Measurements from ENCODE around the gene AASS. TPM values are rescaled to one million over a fixed set of nuclear protein-coding genes. Genes with fewer than 3 reads are reported as not detected.
"Not testable (repeated sequence)": the region's sequence is repeated elsewhere in the genome, so short reads cannot be mapped to it uniquely, and the experiment has no call there.

AASS gene
- total RNA-seq, 2 donors from 2014 or later = 60.5 to 99.7 TPM

- Mint-ChIP-seq H3K4me1 (no peaks in the 10 kb centered on the region), H3K4me3 (no peak overlapping the region), H3K36me3 (ENCODE audit: low read depth) (no peaks in the 10 kb centered on the region), H3K9me3 (no peaks in the 10 kb centered on the region), H3K27me3 (ENCODE audit: insufficient read depth) (no peaks in the 10 kb centered on the region), H3K27ac (no peak overlapping the region)
- Histone ChIP-seq H3K27ac (ENCODE audit: low read depth, low read length) (no peak overlapping the region), H3K9ac (ENCODE audit: extremely low read depth, low read length, poor library complexity, severe bottlenecking) (no peak overlapping the region), H3K9me3 (ENCODE audit: control insufficient read depth, low read length) (no peaks in the 10 kb centered on the region), H3K4me1 (ENCODE audit: control insufficient read depth, insufficient read depth, low read length) (no peaks in the 10 kb centered on the region), H3K4me3 (ENCODE audit: low read length) (no peak overlapping the region), H3K36me3 (ENCODE audit: control insufficient read depth, insufficient read depth, low read length) (no peaks in the 10 kb centered on the region), H3K27me3 (ENCODE audit: control insufficient read depth, insufficient read depth, low read length, poor library complexity, severe bottlenecking) (no peaks in the 10 kb centered on the region)
- TF ChIP-seq CTCF (conservative IDR thresholded peaks at IDR 0.05) = no peak
- no peak for DNase-seq
- 39% methylated on average over 1 of the region's 1 CpG; no CpG with 5 or more reads in 1 of the 2 experiments for WGBS, 2 experiments (ENCODE audit: insufficient coverage in 1 of 2, insufficient read length in 1 of 2)
These were observed 38.0 kb upstream of the AASS start for GRCh38 chr7:122182081-122182480.

GRCh38 chr7:122172144-122172543 is 28.1 kb upstream of the AASS start:
- DNase-seq; H3K9me3 Mint-ChIP-seq; H3K27ac Mint-ChIP-seq; H3K36me3 Mint-ChIP-seq (ENCODE audit: low read depth); H3K4me3 Mint-ChIP-seq; H3K4me1 ChIP-seq (ENCODE audit: control insufficient read depth, insufficient read depth, low read length); H3K9me3 ChIP-seq (ENCODE audit: control insufficient read depth, low read length); H3K27ac ChIP-seq (ENCODE audit: low read depth, low read length); H3K27me3 ChIP-seq (ENCODE audit: control insufficient read depth, insufficient read depth, low read length, poor library complexity, severe bottlenecking); H3K4me3 ChIP-seq (ENCODE audit: low read length); H3K9ac ChIP-seq (ENCODE audit: extremely low read depth, low read length, poor library complexity, severe bottlenecking); H3K27me3 Mint-ChIP-seq (ENCODE audit: insufficient read depth); H3K36me3 ChIP-seq (ENCODE audit: control insufficient read depth, insufficient read depth, low read length); H3K4me1 Mint-ChIP-seq: not testable (repeated sequence)
- 84% methylated on average over 2 of the region's 2 CpGs; no CpG with 5 or more reads in 1 of the 2 experiments for WGBS, 2 experiments (ENCODE audit: insufficient coverage in 1 of 2, insufficient read length in 1 of 2)

GRCh38 chr7:122166740-122167139 is 22.7 kb upstream of the AASS start:
- H3K9me3 ChIP-seq (ENCODE audit: control insufficient read depth, low read length) = no peaks in the 10 kb centered on the region
- TF ChIP-seq CTCF (conservative IDR thresholded peaks at IDR 0.05) = no peak
- H3K4me1 ChIP-seq (ENCODE audit: control insufficient read depth, insufficient read depth, low read length) = no peaks in the 10 kb centered on the region
- Mint-ChIP-seq H3K27me3 (ENCODE audit: insufficient read depth) (no peaks in the 10 kb centered on the region), H3K9me3 (no peaks in the 10 kb centered on the region), H3K36me3 (ENCODE audit: low read depth) (no peaks in the 10 kb centered on the region), H3K4me3 (no peak overlapping the region), H3K27ac (no peak overlapping the region), H3K4me1 (peaks cover 5% of the 10 kb centered on the region)
- no peak overlapping the region for H3K4me3 ChIP-seq (ENCODE audit: low read length)
- WGBS, 2 experiments (ENCODE audit: insufficient coverage in 1 of 2, insufficient read length in 1 of 2) = 82% methylated on average over 1 of the region's 1 CpG; no CpG with 5 or more reads in 1 of the 2 experiments
- no peak overlapping the region for H3K27ac ChIP-seq (ENCODE audit: low read depth, low read length)
- H3K27me3 ChIP-seq (ENCODE audit: control insufficient read depth, insufficient read depth, low read length, poor library complexity, severe bottlenecking) = no peaks in the 10 kb centered on the region
- no peak overlapping the region for H3K9ac ChIP-seq (ENCODE audit: extremely low read depth, low read length, poor library complexity, severe bottlenecking)
- H3K36me3 ChIP-seq (ENCODE audit: control insufficient read depth, insufficient read depth, low read length) = no peaks in the 10 kb centered on the region
- no peak for DNase-seq

GRCh38 chr7:122166275-122166674 is 22.2 kb upstream of the AASS start:
- no peak for TF ChIP-seq CTCF (conservative IDR thresholded peaks at IDR 0.05)
- peaks cover 2% of the 10 kb centered on the region for H3K4me1 Mint-ChIP-seq
- no peak overlapping the region for H3K4me3 Mint-ChIP-seq
- H3K4me3 ChIP-seq (ENCODE audit: low read length) = no peak overlapping the region
- H3K27me3 ChIP-seq (ENCODE audit: control insufficient read depth, insufficient read depth, low read length, poor library complexity, severe bottlenecking) = no peaks in the 10 kb centered on the region
- no peaks in the 10 kb centered on the region for H3K4me1 ChIP-seq (ENCODE audit: control insufficient read depth, insufficient read depth, low read length)
- H3K9ac ChIP-seq (ENCODE audit: extremely low read depth, low read length, poor library complexity, severe bottlenecking) = no peak overlapping the region
- H3K9me3 Mint-ChIP-seq = no peaks in the 10 kb centered on the region
- H3K9me3 ChIP-seq (ENCODE audit: control insufficient read depth, low read length) = no peaks in the 10 kb centered on the region
- H3K36me3 ChIP-seq (ENCODE audit: control insufficient read depth, insufficient read depth, low read length) = no peaks in the 10 kb centered on the region
- no peaks in the 10 kb centered on the region for H3K27me3 Mint-ChIP-seq (ENCODE audit: insufficient read depth)
- H3K27ac Mint-ChIP-seq = no peak overlapping the region
- H3K27ac ChIP-seq (ENCODE audit: low read depth, low read length) = no peak overlapping the region
- no peak for DNase-seq
- H3K36me3 Mint-ChIP-seq (ENCODE audit: low read depth) = no peaks in the 10 kb centered on the region
- 92 to 93% methylated on average over 1 to 3 of the region's 3 CpGs for WGBS, 2 experiments (ENCODE audit: insufficient coverage in 1 of 2, insufficient read length in 1 of 2)
